Measurements from ENCODE around the gene FXYD2.

FXYD2 gene

DNA sequence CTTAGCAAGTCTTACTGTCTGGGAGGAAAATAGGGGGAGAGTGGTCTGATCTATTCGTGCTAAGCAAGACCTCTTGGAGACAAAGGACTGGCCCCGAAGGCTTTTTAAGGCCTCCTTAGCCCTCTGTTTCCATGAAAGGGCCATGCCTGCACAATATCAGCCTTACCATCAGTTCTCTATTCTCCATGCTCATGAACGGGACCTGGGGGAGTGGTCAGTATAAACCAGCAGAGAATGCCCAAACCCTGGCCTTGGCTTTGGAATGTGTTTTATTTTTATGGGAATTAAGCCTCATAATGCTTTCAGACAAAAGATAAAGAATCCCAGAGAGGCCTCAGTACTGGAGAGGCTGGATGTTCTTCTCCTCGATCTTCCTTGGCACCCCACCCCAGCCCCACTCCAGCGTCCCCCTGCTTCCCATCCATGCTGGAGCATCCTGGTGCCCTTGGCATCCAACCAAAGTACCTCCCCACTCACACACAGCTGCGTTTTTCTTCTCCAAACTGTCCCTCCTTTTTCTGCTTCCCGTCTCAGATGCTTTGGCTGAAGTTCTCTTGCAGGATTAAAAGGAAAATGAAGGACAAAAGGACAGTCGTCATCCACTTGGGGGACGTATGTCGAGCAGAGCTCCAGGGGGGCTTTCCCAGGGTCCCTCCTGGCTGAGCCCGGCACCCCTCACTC is 33.3 kb upstream of the FXYD2 start:
- FAIRE-seq: no peak

DNA sequence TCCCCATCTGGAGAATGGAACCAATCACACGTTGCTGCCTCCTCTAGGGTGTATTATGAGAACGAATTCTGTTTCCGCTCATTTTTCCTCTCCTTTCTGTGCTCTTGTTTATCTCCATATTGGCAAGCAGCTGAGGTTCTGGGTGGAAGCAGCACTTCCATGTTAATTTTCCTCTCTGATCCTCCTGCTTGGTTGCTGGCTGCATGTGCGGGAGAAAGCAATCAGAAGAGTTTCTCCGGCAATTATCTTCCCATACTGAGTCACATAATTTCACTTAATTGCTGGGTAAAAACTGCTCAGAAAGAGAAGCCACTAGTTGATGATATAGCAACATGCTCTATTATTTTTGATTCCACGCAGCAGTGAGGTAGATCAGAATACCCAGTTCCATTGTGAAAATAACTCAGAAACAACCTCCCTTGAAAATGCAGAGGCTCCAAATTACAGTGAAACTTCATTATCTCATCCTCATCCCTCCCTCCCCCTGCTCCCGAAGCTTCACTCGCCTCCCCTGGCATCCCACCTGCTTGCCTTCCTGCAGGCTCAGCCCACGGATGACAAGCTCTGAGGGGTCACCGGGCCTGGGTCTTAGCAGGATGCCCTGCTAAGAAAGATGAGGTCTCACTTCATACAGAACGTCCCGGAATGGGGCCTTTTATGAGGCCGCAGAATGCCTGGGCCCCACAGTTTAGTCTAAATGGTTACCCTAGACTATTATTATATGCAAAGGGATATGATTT is 31.5 kb upstream of the FXYD2 start:
- no peak for FAIRE-seq

DNA sequence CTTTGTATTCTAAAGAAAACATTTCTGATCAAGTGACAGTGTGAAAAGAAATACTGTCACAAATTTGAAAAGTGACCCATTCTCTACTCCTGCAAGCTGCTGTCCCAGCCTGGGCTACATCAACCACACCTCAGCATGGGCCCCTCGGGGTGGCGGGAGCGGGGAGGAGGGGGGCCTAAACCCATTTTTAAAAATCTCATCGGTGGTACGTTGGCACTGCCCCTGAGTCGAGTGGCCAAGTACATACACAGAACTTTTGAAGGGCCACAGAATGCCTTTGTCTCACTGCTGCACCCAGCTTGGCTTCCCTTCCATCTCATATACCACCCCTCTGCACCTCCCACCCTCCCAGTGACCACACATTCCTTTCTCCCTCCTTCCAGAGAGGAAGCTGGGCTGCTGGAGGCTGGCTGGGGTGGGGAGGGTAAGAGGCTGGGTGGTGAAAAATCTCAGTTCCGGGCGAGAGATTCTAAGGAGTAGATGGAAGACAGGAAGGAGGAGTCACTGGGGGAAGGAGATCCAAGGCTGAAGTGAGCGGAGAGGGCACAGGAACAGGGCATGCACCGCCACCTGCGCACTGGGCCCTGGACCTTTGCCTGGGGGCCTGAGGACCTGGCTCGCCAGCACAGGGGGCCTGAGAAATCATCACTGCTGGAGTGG is 30.8 kb upstream of the FXYD2 start:
- no peak for FAIRE-seq

DNA sequence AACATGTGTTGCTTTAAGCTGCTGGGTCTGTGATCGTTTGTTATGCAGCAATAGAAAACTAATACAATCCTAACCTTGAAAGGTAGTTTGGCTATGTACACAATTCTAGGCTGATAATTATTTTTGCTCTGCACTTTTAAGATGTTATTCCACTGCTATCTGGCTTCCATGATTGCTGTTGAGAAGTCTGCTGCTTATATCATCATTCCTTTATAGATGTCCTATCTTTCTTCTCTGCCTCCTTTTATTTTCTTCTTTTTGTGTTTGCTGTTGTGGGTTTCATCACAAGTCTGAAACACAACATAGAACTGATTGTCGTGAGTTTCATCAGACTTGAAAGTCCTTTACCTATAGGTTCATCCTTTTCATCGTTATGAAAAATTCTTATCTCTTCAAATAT is 27.8 kb upstream of the FXYD2 start:
- FAIRE-seq: no peak

DNA sequence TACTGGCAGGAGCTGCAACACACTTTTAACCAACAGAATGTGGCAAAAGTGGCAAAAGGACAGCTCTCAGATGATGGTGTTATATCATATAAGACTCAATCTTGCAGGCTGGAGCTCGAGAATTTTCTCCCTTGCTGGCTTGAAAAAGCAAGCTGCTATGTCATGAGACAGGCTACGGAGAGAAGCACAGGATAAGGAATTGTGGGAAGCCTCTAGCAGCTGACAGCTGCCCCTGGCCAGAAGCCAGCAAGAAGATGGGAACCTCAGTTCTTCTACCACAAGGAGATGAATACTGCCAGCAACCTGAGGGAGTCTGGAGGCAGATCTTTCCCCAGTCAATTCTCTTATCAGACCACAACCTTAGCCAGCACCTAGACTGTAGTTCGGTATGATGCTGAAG is 27.3 kb upstream of the FXYD2 start:
- no peak for FAIRE-seq

DNA sequence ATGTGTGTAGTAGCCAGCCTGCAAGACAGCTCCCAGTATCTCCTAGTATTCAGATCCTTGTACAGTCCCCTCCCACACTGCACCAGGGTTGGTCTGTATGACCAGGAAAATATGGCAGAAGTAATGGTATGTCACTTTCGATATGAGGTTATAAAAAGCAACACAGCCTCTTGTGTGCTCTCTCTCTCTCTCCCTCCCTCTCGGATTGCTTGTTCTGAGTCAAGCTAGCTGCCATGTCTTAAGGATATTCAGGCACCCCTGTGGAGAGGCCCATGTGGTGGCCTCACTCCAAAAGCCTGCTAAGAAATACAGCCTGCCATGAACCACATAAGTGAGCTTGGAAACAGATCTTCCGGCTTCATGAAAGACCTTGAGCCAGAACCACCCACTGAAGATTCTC is 26.6 kb upstream of the FXYD2 start:
- no peak for FAIRE-seq

DNA sequence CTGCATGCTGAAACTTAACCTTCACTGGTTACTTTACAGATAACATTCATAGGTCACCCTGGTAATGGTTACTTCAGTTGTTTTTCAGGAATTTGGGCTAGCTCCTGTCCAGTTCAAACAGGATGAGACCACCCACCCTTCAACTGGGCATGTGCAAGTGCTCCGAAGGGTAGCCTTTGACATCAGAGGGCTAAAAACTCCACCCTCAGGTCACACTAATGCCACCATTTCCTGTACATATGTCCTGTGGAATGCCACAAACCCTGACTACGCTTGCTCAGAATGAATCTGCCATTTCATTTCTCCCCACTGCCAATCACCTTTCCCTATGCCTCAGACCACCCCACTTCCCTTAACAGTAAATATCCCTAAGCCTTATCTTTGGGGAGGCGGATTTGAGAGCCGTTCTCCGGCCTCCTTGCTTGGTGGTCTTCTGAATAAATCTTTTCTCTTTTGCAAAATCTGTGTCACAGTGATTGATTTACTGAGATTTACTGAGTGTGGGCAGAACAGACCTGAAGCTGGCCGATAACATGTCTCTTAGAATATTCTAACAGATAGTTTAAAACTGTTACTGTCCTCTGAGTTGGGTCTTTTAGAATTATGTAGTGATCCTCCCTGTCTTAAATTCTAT is 25.4 kb upstream of the FXYD2 start:
- no peak for FAIRE-seq

DNA sequence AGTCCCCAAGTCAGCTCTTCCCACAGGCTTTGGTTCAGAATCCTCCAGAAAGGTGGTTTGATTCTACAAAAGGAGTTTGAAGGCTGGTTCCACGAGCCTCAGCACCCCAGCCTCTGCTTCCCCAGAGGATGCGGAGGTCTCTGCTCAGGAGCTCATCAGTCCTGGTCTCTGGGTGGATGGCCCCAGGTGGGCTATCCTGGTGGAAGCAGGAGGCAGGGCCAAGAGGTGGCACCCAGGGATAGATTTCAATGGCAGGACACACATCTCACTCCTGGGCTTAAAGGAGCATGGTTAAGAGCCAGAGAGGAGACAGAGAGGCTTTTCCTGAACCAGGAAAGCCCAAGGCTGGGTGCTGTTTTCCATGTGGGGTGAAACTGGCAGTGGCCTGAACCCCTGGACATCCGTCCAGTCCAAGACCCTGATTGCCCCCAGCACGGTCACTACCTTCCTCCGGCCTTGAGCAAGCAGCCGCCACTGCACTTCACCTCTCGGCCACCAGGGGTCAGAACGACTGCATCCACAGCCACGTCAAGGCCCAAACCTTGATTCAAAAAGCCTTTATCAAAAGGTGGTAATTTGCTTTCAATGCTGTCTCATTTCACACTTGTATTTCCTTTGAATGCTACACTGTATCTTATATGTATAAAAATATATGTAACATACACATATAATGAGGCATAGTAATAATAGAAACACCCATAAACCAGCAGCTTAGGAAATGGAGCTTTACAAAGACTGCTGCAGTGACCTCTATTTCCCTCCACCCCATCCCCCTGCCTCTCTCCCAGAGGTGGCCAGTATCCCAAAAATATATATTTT is 19.3 kb upstream of the FXYD2 start:
- peak; percentile 37 for FAIRE-seq

DNA sequence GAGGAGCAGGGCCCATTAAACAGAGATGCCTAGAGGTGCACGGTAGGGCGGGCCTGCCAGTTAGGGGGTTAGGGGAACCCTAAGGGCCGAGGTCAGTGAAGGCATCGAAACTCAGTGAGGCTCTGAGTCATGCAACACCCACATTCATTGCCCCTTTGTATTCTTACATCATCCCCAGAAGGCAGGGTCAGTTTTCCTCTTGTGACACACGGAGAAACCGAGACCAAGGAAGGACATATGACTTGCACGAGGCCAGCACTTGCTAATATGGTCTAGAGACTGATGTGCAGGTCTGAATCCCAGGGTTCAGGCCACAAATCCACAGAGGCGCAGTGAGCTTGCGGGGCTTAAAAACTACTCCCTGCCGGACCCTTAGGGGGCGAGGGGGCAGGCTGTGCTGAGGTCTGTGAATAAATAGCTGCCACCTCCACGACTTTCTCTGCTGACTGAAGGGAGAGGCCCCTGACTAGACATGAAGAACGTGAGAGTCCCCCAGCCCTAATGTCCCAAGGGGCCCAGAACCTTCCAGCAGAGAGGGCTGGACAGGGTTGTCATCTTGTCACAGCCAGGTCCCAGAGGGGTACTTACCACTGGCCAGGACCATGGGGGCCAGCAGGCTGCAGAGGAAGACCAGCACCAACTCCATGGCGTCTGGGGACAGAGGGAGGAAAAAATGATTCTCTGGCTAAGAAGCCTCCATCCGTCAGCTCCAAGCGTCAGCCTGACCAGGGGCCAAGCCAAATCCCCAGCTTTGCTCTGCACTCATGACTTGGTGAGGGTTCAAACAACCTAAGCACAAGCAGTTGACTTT is 17.8 kb upstream of the FXYD2 start:
- no peak for FAIRE-seq

DNA sequence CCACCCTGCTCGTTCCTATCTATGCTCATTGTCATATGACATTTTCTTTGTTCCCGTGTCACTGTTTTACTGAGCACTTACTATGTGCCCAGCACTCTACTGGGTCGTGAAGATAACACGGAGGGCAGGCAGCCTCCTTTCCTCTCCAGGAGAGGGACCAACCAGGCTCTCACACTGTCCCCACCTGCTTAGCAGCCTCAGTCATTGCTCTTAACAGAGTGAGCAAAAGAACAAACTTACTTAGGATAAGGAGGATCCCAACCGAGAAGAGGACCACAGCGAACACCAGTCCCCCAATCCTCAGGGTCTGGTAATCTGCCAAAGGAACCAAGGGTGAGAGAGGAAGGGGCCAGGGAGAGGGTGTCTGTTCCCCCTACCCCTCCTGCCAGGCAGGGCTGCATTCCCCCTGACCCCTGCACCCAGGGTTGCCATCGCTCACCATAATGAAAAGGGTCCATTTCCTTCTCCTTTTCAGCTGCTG is 17.0 kb upstream of the FXYD2 start:
- FAIRE-seq: no peak

DNA sequence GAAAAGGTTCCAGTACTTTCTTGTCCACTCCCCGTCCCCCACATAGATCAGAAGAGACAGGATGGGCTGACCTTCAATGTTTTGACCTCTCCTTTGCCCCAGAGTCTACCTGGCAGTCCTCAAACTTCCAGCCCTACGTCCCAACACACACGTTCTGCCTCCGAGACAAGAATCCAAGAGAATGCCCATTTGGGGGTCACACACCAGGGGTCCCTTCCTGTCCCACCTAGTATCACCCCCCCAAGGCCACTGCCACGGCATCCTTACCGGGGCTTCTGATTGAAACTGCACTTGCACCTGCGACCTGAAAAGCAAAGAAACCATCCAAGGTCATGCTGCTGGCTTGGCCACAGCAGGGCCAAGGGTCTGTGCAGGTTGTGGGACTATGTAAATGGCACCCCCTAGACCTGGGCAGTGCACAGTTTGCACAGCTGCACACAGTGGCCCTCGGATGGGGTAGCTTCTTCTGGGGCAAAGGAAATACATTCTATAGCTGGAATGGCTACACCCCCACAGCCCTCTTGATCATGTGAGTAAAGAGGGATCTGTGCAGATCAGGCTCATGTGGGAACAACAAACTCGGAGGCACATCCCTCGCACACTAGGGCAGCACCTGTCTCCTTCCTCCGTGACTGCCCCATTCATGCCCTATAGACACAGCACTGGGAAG is 16.5 kb upstream of the FXYD2 start:
- no peak for FAIRE-seq

DNA sequence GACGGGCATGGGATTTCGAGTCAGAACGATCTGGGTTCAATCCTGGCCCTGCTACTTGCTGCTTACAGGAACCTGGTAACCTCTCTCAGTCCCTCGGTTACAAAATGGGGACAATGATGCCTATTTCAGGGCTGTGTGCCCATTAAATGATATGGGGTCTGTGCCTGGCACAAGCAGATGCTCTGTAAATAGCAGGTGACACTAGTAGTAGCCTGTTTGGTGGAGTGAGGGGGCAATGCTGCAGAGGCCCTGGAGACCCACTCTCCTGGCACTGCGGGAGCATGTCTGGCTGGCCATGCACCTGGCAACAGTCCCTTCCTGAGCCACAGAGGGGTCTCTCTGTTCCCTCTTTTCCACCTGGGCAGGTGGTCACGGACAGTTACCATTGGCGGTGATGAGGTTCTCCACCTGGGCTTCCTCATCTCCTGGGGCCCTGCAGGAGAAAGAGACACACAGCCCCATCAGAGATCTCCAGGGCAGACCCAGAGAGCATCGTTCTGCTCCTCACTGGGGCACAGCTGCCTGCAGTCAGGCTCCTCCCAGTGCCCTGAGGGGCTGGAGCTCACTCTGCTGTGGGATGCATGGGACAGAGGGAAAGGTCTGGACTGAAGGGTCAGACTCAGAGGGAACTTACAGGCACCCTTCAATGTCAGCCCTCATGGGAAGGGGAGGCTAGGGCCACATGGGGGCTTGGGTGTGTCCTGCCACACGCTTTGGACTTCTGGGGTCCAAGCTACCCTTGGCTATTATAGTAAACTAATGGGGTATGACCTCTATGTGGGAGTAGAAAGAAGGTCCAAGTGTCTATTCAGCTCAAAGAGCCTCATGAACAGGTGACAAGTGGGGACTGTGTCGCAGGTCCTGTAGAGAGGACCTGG is 15.6 kb upstream of the FXYD2 start:
- FAIRE-seq: no peak

DNA sequence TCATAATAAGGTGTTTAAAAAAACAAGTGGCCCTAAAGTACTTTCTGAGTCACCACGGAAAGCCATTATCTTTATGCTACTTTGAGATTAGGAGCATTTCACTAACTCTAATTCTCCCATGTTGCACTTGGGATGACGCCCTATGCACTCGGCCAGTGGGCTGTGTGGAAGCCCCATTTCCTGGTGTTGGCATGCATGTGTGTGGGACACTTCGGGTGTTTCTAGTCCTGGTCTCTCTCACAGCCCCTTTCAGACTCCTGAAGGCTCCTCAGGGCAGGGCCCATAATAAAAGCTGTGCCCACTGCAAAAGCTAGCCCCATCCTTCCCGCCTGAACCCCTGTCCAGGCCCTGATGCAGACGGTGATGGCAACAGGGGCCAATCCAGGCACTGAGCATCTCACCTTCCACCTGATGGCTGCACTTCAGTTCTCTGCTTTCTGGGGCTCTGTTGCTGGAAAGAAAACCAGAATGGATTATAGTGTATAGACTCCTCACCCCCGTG is 14.9 kb upstream of the FXYD2 start:
- FAIRE-seq: no peak

DNA sequence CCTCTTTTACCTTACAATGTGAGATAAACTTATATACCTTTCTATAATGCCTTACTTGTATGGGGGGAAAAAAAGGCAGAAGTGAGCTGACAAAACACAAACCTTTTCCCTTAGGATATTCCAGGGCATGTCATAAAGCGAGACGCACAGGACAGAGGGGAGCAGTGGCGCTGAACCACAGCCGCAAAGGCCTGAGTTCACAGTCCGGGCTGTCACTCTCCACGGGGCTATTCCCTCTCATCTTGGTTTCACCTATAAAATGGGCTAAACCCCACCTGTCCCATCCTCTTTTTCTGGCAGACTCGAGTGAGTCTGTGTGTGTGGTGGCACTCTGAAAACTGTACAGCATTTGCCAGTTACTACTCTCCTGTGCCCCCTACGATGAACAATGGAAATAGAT is 14.4 kb upstream of the FXYD2 start:
- no peak for FAIRE-seq

DNA sequence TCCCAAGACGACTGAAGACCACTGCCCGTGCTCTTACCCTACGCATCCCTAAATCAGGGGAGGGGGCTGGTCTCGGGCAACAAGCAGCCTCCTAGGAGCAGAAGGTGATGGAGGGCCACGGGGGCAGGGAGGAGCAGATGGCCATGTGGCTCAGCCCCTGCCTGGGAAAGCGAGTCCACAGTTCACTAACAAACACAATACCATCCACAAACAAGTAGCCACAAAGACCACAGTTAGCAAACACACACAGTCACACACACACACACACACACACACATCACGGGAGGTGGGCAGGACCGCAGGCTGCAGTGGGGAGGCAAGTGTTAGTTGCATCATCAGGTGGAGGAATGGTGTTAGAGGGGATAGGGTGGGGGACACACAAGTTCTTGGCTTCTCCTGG is 13.2 kb upstream of the FXYD2 start:
- FAIRE-seq: no peak

DNA sequence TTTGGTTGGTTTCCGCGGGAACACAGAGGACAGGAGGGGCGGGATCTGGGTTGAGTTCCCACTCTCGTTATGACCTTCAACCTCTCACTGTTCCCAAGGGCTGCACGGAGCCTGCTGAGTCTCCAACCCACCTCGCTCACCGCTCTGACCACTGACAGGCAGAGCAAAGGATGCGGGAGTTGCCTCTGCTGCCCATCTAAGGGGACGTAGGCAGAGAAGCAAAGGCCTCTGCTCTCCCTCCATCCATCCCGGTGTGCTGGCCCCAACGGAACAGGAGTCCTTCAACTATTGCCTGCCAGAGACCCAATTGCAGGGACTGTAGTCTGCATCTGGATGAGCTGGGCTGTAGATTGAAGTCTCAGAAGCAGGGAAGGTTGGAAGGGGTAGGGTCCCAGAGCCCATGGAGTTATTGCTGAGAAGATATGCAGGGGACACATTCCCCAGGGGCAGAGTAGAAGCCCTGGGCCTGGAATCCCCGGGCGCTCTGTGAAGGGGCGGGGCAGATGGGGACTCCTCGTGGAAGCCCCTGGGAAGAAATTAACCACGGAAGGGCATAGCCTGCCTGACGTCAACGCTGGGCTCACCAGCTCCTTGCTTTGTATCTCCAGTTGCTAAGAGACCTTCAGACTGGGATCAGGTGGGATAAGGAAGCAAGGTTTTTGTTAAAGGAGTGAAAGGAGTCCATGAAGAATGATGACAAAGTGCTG is 12.7 kb upstream of the FXYD2 start:
- FAIRE-seq: no peak

DNA sequence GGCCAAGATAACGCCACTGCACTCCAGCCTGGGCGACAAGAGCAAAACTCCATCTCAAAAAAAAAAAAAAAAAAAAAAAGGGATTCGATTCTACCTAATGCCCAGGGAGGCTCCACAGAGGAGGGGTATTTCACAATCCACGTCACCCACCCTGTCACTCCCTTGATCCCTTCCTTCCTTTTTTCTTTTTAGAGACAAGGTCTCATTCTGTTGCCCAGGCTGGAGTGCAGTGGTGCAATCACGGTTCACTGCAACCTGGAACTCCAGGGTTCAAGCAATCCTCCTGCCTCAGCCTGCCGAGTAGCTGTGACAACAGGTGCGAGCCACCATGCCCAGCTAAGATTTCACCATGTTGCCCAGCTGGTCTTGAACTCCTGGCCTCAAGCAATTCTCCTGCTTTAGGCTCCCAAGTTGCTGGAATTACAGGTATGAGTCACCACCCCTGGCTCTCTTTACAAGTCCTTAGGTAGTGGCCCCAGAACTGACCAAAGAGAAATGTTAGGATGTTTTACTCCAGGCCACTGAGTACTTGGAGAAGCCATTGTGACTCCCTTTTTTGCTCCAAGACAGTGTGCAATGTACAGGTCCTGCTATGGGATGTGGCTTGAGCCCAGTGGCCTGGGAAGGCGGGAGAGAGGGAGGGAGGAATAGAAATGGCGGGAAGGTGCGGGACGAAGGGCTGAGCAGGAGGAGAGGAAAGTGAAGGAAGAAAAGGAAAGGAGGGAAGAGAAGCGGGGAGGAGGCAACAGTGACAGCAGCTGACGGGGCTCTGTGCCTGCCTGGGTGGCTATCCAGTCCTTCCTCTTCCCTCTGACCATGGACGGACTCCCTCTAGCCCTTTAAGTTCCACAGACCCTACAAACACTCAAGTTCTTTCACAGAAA is 11.8 kb upstream of the FXYD2 start:
- FAIRE-seq: no peak

DNA sequence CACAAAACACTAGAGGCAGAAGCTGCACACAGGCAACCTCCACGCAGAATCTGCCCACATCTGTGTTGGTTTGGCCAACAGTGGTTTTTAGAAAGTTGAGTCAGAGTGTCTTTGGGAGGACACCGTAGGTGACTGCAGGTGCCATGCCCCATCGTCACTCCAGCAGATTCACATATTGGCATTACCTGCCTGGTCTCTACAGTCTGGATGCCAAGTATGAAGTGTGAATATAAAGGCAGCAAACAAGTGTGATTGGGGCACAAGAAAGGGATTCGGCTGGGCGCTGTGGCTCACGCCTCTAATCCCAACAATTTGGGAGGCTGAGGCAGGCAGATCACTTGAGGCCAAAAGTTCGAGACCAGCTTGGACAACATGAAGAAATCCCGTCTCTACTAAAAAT is 11.0 kb upstream of the FXYD2 start:
- FAIRE-seq: no peak

Data from A204.1 (cell line).